HFF-Myc (cell line): Measurements from ENCODE around the gene EDNRA.

Source experiments
- DNase-seq: peaks from one replicate; pipeline ENCODE4 v3.0.0-alpha.2; 2011; ENCODE audit warnings: low read depth; ENCODE audit errors: extremely low read depth
- H3K4me3 ChIP-seq: replicated peaks from 2 replicates; pipeline ENCODE4 v1.5.1; 2011; ENCODE audit warnings: low read depth, mild to moderate bottlenecking, control low read depth, low read length
- CTCF ChIP-seq: IDR thresholded peaks from 2 replicates; pipeline ENCODE4 v1.5.1; 2012; ENCODE audit warnings: mild to moderate bottlenecking, low read depth, low read length, control low read depth; ENCODE audit errors: missing control alignments

Gene EDNRA

GRCh38 chr4:147482281-147482680 lies 1.4 kb downstream of the EDNRA start:
- H3K4me3 ChIP-seq: peak overlapping the region; percentile 72
- no peak for TF ChIP-seq CTCF
- no peak for DNase-seq

DNA sequence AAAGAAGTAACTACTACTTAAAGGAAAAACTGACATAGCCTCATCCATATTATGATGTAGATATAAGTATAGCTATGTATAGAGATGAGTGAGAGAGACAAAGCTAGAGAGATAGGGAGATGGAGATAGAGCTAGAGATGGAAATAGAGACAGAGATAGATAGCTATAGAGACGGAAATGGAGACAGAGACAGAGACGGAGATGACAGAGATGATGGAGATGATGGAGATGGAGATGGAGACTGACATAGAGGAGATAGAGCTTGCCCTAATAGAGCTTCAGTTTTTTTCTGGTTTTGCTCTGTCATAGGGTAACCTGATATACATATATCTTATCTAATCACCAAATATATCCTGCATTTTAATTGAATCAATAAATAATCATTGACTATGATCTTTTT lies 4.3 kb downstream of the EDNRA start:
- no peak for TF ChIP-seq CTCF
- DNase-seq: no peak
- no peak overlapping the region for H3K4me3 ChIP-seq

DNA sequence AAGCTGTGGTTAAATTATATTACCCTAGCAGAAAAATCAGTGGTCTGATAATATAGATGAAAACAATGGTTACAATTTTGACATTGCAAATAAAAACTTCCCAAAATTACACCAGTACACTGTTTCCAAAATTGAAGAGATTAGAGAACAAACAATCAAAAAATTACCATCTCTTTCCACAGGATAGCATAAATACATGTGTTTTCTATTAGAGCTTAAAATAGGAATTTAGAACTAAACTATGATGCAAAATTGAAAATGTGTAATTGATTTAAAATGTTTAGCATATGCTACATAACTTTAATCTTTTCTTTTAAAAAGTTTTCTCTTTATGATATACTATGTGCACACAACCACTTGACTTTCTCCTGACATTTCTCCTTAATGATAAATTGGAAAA lies 6.7 kb downstream of the EDNRA start:
- no peak for DNase-seq
- TF ChIP-seq CTCF: no peak
- no peak overlapping the region for H3K4me3 ChIP-seq

- no peak overlapping the region for H3K4me3 ChIP-seq
- DNase-seq: no peak
- TF ChIP-seq CTCF: no peak
These were observed 7.7 kb downstream of the EDNRA start for GRCh38 chr4:147488556-147488955.

- no peak for TF ChIP-seq CTCF
- no peak overlapping the region for H3K4me3 ChIP-seq
- no peak for DNase-seq
These were observed 10.2 kb downstream of the EDNRA start for GRCh38 chr4:147491086-147491485.

DNA sequence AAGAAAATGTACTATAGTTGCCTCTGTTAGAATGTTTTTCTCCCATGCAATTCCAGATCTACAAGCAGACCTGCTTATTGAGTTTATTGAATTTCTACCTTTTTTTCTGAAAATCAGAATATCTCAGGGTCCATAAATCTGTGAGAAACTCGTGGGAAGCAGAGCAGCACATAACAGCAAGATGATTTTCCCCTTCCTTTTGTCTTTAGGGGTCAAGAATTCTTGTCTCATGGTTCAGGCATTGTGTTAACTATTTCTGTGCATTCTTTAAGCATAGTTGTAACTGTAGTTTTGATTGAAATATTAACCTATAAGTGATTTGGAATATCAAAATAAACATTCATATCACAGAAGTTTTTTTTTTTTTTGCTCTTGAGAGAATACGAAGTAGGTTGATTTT lies 11.4 kb downstream of the EDNRA start:
- no peak for TF ChIP-seq CTCF
- no peak overlapping the region for H3K4me3 ChIP-seq
- no peak for DNase-seq

DNA sequence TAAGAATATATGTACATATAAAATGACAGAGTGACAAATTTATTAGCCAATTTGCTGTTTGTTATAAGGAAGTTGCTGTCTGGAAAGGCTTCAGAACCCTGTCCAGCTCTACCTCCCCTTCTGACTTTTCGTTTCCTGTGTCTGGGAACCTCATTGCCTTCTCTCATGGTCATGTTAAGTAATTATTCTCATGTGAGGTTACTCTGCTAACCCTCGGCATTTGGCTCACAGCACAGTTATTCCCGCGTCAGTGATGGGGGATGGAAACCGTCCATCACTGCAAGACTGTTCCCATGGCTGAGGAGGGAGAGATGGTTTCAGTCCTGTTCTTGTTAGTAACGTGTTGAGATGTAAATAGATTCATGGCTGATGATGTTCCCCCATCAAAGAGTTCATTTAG lies 11.9 kb downstream of the EDNRA start:
- no peak for DNase-seq
- no peak overlapping the region for H3K4me3 ChIP-seq
- TF ChIP-seq CTCF: no peak
